Body of pancreas (tissue), 4 donors: ENCODE measurements around the gene USP14.

ENCODE experiments used
- POLR2A ChIP-seq, 3 donors: fragments of 450-650 bp; IDR thresholded peaks; one replicate each; pipeline ENCODE4 v1.6.1; 2016; ENCODE audit warnings: antibody characterized with exemption in 3 of 3, mild to moderate bottlenecking in 2 of 3
- TF ChIP-seq, protein P1 (sequence below), 7 experiments: fragments of 450-650 bp in 4 of 7; fragments of 200-600 bp in 3 of 7; sonication (generic) in 3 of 7; IDR thresholded peaks; one replicate each; pipeline ENCODE4 v1.5.1; 2016 to 2019; ENCODE audit warnings: antibody characterized with exemption in 7 of 7

GRCh38 chr18:195651-196050 lies 37.3 kb downstream of the USP14 start:
- TF ChIP-seq POLR2A (IDR thresholded peaks at IDR 0.05) = no peak
- TF ChIP-seq, protein P1, sequence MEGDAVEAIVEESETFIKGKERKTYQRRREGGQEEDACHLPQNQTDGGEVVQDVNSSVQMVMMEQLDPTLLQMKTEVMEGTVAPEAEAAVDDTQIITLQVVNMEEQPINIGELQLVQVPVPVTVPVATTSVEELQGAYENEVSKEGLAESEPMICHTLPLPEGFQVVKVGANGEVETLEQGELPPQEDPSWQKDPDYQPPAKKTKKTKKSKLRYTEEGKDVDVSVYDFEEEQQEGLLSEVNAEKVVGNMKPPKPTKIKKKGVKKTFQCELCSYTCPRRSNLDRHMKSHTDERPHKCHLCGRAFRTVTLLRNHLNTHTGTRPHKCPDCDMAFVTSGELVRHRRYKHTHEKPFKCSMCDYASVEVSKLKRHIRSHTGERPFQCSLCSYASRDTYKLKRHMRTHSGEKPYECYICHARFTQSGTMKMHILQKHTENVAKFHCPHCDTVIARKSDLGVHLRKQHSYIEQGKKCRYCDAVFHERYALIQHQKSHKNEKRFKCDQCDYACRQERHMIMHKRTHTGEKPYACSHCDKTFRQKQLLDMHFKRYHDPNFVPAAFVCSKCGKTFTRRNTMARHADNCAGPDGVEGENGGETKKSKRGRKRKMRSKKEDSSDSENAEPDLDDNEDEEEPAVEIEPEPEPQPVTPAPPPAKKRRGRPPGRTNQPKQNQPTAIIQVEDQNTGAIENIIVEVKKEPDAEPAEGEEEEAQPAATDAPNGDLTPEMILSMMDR (IDR thresholded peaks at IDR 0.05) = no peak
